ENCODE results near the gene KCNIP2.

DNA sequence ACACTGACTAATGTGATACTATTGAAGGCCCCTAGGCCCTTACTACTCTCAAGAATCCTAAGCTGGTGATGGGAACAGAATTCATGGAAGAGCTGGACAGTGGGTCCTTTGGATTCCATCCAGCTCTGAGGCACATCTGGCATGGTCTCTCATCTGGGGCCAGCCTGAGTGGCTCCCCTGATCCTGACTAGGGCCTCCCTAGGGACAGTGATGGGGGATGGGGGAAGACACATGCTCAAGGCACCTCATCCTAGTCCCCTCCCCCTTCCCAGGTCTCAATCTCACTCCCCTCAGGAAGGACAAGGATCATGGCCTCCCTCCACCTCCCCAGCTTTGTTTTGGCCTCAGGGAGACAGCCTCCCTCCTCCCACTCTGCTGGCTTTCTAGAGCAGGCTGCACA lies 1.8 kb downstream of the KCNIP2 start:
- TF ChIP-seq, protein P1, sequence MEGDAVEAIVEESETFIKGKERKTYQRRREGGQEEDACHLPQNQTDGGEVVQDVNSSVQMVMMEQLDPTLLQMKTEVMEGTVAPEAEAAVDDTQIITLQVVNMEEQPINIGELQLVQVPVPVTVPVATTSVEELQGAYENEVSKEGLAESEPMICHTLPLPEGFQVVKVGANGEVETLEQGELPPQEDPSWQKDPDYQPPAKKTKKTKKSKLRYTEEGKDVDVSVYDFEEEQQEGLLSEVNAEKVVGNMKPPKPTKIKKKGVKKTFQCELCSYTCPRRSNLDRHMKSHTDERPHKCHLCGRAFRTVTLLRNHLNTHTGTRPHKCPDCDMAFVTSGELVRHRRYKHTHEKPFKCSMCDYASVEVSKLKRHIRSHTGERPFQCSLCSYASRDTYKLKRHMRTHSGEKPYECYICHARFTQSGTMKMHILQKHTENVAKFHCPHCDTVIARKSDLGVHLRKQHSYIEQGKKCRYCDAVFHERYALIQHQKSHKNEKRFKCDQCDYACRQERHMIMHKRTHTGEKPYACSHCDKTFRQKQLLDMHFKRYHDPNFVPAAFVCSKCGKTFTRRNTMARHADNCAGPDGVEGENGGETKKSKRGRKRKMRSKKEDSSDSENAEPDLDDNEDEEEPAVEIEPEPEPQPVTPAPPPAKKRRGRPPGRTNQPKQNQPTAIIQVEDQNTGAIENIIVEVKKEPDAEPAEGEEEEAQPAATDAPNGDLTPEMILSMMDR (IDR thresholded peaks at IDR 0.05) = no peak
- TF ChIP-seq POLR2AphosphoS5 (IDR thresholded peaks at IDR 0.05) (no peak), POLR2A (IDR thresholded peaks at IDR 0.05) (no peak)
